ENCODE results near the gene SNX8.
"Not testable (repeated sequence)": the region's sequence is repeated elsewhere in the genome, so short reads cannot be mapped to it uniquely, and the experiment has no call there.

Gene SNX8

GRCh38 chr7:2289621-2290020, 24.6 kb downstream of the SNX8 start:
- DNase-seq, result no peak

- DNase-seq, result no peak
Observed at GRCh38 chr7:2289111-2289586, 25.1 kb downstream of the SNX8 start.

DNA sequence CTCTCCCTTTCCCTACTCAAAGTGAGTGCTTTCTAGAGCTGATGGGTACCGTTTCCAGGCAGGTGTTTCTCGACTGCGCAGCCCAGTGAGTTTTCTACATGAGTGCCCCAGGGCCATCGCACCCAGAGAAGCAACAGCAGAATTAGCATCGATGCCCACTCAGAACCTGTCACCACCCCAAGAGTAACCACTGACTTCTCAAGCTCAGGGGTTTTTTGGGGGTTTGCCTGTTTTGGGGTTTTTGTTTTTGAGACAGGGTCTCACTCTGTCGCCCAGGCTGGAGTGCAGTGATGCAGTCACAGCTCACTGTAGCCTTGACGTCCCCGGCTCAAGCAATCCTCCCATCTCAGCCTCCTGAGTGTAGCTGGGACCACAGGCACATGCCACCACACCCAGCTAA, 25.7 kb downstream of the SNX8 start:
- DNase-seq, result no peak

DNA sequence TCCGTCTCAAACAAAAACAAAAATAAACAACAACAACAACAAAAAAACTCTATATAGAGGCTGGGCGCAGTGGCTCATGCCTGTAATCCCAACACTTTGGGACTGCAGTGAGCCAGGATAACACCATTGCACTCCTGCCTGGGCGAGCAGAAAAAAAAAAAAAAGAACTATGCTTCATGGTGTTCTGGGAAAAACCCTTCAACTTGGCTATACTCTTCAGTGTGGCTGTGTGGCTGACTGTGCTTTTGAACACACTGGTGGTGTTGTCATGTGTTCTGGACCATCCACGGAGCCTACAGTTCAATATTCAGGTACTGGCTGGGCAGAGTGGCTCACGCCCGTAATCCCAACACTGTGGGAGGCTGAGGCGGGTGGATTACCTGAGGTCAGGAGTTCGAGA, 26.5 kb downstream of the SNX8 start:
- DNase-seq, result no peak

GRCh38 chr7:2283074-2283473, 31.2 kb downstream of the SNX8 start:
- no peak for DNase-seq

DNA sequence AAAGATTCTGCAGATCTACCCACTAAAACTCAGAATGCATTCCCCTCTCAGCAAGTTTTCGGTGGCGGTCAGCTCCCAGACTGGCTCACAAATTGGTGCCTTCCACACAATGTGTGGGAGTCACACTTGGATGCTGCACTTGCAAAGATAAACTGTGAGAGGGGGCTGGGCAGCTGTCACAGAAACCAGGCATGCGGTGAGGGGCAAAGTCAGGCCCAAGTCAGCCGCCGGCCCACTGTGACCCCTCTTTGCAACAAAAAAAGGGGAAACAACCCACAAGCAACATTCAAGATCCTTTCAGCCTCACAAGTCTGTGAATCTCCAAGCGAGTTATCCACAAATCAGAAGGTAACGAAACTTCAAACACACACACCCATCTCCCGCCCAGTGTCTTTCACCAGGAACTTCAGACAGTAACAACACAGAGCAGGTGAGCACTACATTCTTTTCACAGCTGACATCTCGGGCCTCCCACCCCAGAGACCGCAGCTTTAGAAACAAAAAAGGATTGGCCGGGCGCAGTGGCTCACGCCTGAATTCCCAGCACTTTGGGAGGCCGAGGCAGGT, 32.0 kb downstream of the SNX8 start:
- no peak for DNase-seq

GRCh38 chr7:2281541-2281940, 32.7 kb downstream of the SNX8 start:
- no peak for DNase-seq

GRCh38 chr7:2280424-2280823, 33.8 kb downstream of the SNX8 start:
- DNase-seq, result no peak

GRCh38 chr7:2279896-2280295, 34.3 kb downstream of the SNX8 start:
- DNase-seq, result no peak

DNA sequence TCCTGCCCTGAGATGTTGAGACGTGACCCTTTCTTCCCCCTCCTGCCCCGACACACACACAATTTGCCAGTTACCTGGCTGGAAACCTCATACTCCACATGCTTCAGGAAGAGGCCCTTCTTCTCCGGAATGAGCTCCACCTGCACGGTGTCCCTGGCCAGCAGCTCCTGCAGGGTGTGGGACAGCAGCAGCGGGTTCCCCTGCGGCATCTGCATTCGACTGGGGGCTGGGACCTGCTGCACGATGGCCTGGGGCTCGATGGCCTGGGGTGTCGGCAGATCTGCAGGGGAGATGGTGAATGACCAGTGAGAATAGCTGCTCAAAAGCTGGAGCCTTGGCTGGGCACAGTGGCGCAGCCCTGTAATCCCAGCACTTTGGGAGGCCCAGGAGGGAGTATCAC, 36.2 kb downstream of the SNX8 start:
- DNase-seq, result no peak

- DNase-seq, result no peak
Observed at GRCh38 chr7:2276107-2276506, 38.1 kb downstream of the SNX8 start.

- no peak for DNase-seq
Observed at GRCh38 chr7:2275101-2275500, 39.1 kb downstream of the SNX8 start.

- DNase-seq, result no peak
Observed at GRCh38 chr7:2274666-2275065, 39.6 kb downstream of the SNX8 start.

- DNase-seq, result no peak
Observed at GRCh38 chr7:2273866-2274265, 40.4 kb downstream of the SNX8 start.

DNA sequence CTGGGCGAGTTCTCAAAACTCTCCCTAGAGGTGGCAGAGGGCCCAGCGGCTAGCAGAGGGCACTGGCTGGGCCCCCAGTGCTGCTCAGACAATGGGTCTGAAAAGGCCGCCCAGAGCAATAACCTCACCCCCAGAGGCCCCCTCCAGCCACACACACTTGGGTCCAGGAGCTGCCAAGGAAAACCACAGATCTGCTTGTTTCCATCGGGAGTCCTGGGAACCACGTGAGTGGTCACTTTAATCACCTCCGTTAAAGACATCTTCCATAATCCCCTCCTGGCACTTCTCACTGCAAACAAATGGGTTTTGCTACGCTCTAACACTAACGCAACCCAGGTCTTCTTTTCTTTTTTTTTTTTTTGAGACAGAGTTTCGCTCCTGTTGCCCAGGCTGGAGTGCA, 42.2 kb downstream of the SNX8 start:
- DNase-seq, result no peak

- no peak for DNase-seq
Observed at GRCh38 chr7:2271273-2272026, 42.8 kb downstream of the SNX8 start.

- no peak for DNase-seq
Observed at GRCh38 chr7:2270495-2270894, 43.7 kb downstream of the SNX8 start.

DNA sequence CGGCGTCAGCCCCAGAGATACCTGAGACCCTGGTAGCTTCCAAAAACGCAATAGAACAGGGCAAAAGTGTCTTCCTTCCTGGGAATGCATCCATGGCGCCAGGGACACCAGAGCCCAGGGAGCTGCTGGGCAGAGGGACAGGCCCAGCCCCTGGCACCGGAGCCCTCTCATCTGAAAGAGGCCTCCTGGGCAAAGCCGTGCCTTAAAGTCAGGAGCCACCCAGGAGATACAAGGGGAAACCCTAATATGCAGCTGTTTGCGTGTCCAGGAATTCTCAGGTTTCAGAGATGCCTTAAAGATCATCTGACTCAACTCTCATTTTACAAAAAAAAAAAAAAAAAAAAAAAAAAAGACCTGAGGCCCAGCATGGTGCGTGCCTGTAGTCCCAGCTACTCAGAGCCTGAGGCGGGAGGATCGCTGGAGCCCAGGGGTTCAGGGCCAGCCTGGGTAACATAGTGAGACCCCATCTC, 44.2 kb downstream of the SNX8 start:
- no peak for DNase-seq

- DNase-seq, result not testable (repeated sequence)
Observed at GRCh38 chr7:2269089-2269990, 44.9 kb downstream of the SNX8 start.

DNA sequence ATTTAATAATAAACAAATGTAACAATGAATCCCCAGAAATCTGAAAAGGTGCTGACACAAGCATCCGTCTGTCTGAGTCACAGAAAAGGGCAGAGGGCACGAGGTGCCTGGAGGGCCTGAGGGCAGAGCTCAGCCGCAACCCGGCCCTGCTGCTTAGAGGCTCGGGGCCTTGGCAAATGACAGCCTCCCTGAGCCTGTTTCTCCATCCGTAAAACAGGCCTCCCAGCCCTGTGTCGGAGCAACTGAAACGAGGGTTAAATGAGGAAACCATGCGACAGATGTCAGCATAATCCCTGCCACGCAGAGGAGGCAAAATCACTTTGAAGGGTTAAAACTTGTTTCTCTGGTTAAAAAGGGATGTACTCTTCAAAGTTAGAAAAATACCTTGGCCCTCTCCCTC, 47.3 kb downstream of the SNX8 start:
- no peak for DNase-seq

GRCh38 chr7:2264158-2264557, 50.1 kb downstream of the SNX8 start:
- no peak for DNase-seq

GRCh38 chr7:2263176-2263575, 51.1 kb downstream of the SNX8 start:
- DNase-seq, result no peak

DNA sequence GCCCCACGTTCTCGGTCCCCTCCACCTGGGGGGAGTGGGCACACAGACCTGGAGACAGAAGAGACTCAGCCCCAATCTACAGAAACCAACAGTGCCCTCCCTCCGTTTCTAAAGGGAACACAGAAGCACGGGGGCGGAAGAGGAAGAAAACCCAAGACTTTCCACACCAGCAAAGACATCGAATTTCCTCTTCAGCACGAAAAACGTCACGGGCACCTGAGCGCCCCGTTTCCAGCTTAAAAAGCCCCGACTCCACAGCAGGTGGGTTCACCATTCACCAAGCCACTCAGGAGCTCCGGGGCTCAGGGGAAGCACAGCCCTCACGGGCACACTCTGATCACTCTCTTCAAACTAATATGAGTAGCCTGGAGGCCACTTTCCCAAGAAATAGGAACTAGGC, 52.6 kb downstream of the SNX8 start:
- DNase-seq, result no peak

DNA sequence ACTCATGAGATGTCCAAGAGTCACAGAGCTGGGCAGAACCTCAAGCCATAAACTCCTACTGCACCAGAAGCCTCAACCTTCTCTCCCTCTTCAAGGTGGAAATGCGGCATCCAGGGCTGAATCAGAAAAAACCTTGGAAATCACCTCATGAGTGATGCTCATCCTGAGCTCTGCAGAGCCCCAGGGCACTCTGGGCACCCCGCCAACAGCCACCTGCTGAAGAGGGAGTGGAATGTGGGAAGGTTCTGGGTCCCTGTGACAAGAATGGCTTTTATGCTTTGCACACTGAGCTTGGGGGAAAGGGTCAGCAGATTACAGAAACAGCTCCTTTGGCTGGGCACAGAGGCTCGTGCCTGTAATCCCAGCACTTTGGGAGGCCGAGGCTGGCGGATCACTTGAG, 53.4 kb downstream of the SNX8 start:
- no peak for DNase-seq

Data from activated CD4-positive, alpha-beta T cell treated with anti-CD3 and anti-CD28 coated beads, Interleukin-10, Interleukin-2, amounts not matched to agents 100 ng/mL and 50 ng/mL, durations not matched to agents 16 hours and 8 hours (primary cell).